H1 (cell line): ENCODE results near the gene SPN.

Source experiments
- BRCA1 ChIP-seq: IDR thresholded peaks from 2 replicates; pipeline ENCODE4 v1.6.1; 2012; ENCODE audit warnings: low read depth, low read length, improper control_type of control experiment
- CBX8 ChIP-seq: fragments of 300-800, 300-1000 bp; sonication (generic); IDR thresholded peaks from 2 replicates; pipeline ENCODE4 v1.7.1; 2016; ENCODE audit warnings: low read depth, low read length, borderline replicate concordance
- GABPA ChIP-seq: IDR thresholded peaks from 2 replicates; pipeline ENCODE4 v1.6.1; 2011; ENCODE audit warnings: mild to moderate bottlenecking, low read length, moderate library complexity, borderline replicate concordance; ENCODE audit not compliant: insufficient read depth
- POLR2A ChIP-seq, 2 experiments: IDR thresholded peaks; 1 replicate in 1 of 2; 2 replicates in 1 of 2; pipeline ENCODE4 v1.6.1; 2011; ENCODE audit warnings: low read depth in 2 of 2, low read length in 2 of 2, mild to moderate bottlenecking in 2 of 2; ENCODE audit errors: control extremely low read depth in 1 of 2
- POLR2AphosphoS5 ChIP-seq: IDR thresholded peaks from 2 replicates; pipeline ENCODE4 v1.6.1; 2011; ENCODE audit warnings: low read depth, low read length
- RFX5 ChIP-seq: IDR thresholded peaks from 2 replicates; pipeline ENCODE4 v1.6.1; 2011; ENCODE audit warnings: low read depth, low read length, improper control_type of control experiment, borderline replicate concordance
- SP2 ChIP-seq: IDR thresholded peaks from 2 replicates; pipeline ENCODE4 v1.6.1; 2012; ENCODE audit warnings: mild to moderate bottlenecking, low read length, inconsistent platforms
- SRF ChIP-seq: IDR thresholded peaks from 2 replicates; pipeline ENCODE4 v1.6.1; 2011; ENCODE audit warnings: mild to moderate bottlenecking, low read depth, low read length, moderate library complexity
- TBP ChIP-seq: IDR thresholded peaks from 2 replicates; pipeline ENCODE4 v1.6.1; 2011; ENCODE audit warnings: low read depth, low read length, improper control_type of control experiment
- TF ChIP-seq, protein P1 (sequence below), 3 experiments: IDR thresholded peaks; 1 replicate in 2 of 3; 2 replicates in 1 of 3; pipeline versions ENCODE4 v1.5.1 to v1.6.1; 2011; ENCODE audit warnings: low read length in 3 of 3, mild to moderate bottlenecking in 3 of 3, inconsistent platforms in 2 of 3, low read depth in 1 of 3, moderate library complexity in 1 of 3; ENCODE audit not compliant: insufficient read depth in 1 of 3; ENCODE audit errors: control extremely low read depth in 1 of 3

DNA sequence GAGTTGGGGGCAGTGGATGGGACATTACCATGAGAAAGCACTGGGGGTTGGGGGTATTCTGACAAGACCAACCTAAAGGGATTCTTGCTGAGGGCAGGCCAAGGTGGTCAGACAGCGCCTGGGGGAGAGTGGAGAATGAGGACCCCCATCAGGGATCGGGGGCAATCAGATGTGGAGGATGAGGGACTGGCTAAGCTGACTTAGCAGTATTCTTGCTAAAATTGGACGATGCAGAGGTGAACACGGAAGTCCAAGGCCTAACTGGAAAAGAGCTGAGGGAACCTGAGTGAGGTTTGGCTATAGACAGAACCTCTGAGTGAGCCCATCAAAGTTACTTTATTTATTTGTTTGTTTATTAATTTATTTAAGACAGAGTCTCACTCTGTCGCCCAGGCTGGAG is 25.1 kb downstream of the SPN start:
- no peak for TF ChIP-seq TBP
- TF ChIP-seq POLR2A (IDR thresholded peaks at IDR 0.05; ENCODE audit: control extremely low read depth in 1 of 2, low read depth in 2 of 2, low read length in 2 of 2) = no peak
- TF ChIP-seq CBX8 = no peak
- TF ChIP-seq POLR2AphosphoS5 = no peak
- no peak for TF ChIP-seq RFX5
- TF ChIP-seq, protein P1, sequence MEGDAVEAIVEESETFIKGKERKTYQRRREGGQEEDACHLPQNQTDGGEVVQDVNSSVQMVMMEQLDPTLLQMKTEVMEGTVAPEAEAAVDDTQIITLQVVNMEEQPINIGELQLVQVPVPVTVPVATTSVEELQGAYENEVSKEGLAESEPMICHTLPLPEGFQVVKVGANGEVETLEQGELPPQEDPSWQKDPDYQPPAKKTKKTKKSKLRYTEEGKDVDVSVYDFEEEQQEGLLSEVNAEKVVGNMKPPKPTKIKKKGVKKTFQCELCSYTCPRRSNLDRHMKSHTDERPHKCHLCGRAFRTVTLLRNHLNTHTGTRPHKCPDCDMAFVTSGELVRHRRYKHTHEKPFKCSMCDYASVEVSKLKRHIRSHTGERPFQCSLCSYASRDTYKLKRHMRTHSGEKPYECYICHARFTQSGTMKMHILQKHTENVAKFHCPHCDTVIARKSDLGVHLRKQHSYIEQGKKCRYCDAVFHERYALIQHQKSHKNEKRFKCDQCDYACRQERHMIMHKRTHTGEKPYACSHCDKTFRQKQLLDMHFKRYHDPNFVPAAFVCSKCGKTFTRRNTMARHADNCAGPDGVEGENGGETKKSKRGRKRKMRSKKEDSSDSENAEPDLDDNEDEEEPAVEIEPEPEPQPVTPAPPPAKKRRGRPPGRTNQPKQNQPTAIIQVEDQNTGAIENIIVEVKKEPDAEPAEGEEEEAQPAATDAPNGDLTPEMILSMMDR (IDR thresholded peaks at IDR 0.05; ENCODE audit: control extremely low read depth in 1 of 3, insufficient read depth in 1 of 3, low read depth in 1 of 3, low read length in 3 of 3) = no peak
- TF ChIP-seq SRF = no peak
- TF ChIP-seq BRCA1 = no peak
- TF ChIP-seq SP2 = no peak
- no peak for TF ChIP-seq GABPA
